NB4 (cell line): ENCODE data around the gene CAMK2A.

Source experiments
- MYC ChIP-seq: IDR thresholded peaks from 2 replicates; pipeline ENCODE4 v1.6.1; 2011; ENCODE audit warnings: low read depth, low read length
- TF ChIP-seq, protein P1 (sequence below): IDR thresholded peaks from one replicate; pipeline ENCODE4 v1.5.1; 2012; ENCODE audit warnings: low read depth, low read length

DNA sequence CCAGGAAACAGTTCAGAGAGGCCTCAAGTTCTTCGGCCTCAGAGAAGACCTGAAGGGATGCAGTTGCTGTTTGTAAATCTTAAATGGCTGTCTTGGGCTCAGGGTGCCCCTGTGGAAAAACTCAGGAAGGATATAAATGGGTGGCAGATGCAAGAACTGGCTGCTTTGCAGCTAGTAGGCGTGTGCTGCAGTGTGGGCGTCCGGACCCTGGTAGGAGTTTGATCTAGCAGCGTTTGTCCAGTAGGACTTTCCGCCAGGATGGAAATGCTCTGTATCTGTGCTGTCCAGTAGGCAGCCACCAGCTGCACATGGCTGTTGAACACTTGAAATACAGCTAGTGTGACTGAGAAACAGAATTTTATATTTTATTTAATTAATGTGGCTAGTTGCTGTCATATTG, 115.3 kb downstream of the CAMK2A start:
- TF ChIP-seq, protein P1, sequence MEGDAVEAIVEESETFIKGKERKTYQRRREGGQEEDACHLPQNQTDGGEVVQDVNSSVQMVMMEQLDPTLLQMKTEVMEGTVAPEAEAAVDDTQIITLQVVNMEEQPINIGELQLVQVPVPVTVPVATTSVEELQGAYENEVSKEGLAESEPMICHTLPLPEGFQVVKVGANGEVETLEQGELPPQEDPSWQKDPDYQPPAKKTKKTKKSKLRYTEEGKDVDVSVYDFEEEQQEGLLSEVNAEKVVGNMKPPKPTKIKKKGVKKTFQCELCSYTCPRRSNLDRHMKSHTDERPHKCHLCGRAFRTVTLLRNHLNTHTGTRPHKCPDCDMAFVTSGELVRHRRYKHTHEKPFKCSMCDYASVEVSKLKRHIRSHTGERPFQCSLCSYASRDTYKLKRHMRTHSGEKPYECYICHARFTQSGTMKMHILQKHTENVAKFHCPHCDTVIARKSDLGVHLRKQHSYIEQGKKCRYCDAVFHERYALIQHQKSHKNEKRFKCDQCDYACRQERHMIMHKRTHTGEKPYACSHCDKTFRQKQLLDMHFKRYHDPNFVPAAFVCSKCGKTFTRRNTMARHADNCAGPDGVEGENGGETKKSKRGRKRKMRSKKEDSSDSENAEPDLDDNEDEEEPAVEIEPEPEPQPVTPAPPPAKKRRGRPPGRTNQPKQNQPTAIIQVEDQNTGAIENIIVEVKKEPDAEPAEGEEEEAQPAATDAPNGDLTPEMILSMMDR: no peak
- TF ChIP-seq MYC: no peak
